AG04450 (cell line): ENCODE results near the gene SNRNP27. TPM values are rescaled to one million over a fixed set of nuclear protein-coding genes. Genes with fewer than 3 reads are reported as not detected.

ENCODE experiments used
- CTCF ChIA-PET: fragments of 300-600, 350-600 bp; formaldehyde crosslinking; extraction: SDS; loops from one replicate; lab custom pipeline; 2022; ENCODE audit warnings: antibody characterized with exemption, inconsistent platforms; lab: Charles Lee
- POLR2A ChIA-PET: fragments of 350-600 bp; formaldehyde crosslinking; extraction: SDS; loops from one replicate; lab custom pipeline; 2021; ENCODE audit warnings: antibody characterized with exemption, inconsistent platforms; lab: Yijun Ruan, JAX
- DNase-seq: peaks from one replicate; pipeline ENCODE4 v3.0.0-alpha.2; 2011; ENCODE audit warnings: low read depth, low spot score
- H3K27ac ChIP-seq: one replicate; pipeline ENCODE4 v1.5.1; 2012; ENCODE audit warnings: low read depth, low read length, control low read depth
- H3K27me3 ChIP-seq: one replicate; pipeline ENCODE4 v1.6.0; 2012; ENCODE audit warnings: low read length; ENCODE audit not compliant: control insufficient read depth, insufficient read depth
- H3K4me3 ChIP-seq: 2 replicates; pipeline ENCODE4 v1.5.1; 2011; ENCODE audit warnings: mild to moderate bottlenecking, low read depth, low read length, control low read depth
- H3K9me3 ChIP-seq: 2 replicates; pipeline ENCODE4 v1.5.1; 2012; ENCODE audit warnings: low read length; ENCODE audit not compliant: control insufficient read depth, insufficient read depth
- polyA minus RNA-seq: library from RNA; depleted of rRNA, polyadenylated mRNA; stranded (reverse); fragments of >200 nt; gene quantifications from 2 replicates; pipeline ENCODE4 v1.2.3, GENCODE V29; 2011; rRNA and poly(A)+ RNA removed
- polyA plus RNA-seq: library from polyadenylated mRNA; depleted of rRNA; stranded (reverse); fragments of >200 nt; gene quantifications from 2 replicates; pipeline ENCODE4 v1.2.3, GENCODE V29; 2011; rRNA removed
- TF ChIP-seq, protein P1 (sequence below): IDR thresholded peaks from 2 replicates; pipeline ENCODE4 v1.5.1; 2011; ENCODE audit warnings: low read depth, low read length, control low read depth, inconsistent platforms

The SNRNP27 gene, protein sequence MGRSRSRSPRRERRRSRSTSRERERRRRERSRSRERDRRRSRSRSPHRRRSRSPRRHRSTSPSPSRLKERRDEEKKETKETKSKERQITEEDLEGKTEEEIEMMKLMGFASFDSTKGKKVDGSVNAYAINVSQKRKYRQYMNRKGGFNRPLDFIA
- 38.1 and 57.8 TPM in 2 replicates for polyA plus RNA-seq
- polyA minus RNA-seq, result 10.6 and 14.8 TPM in 2 replicates

DNA sequence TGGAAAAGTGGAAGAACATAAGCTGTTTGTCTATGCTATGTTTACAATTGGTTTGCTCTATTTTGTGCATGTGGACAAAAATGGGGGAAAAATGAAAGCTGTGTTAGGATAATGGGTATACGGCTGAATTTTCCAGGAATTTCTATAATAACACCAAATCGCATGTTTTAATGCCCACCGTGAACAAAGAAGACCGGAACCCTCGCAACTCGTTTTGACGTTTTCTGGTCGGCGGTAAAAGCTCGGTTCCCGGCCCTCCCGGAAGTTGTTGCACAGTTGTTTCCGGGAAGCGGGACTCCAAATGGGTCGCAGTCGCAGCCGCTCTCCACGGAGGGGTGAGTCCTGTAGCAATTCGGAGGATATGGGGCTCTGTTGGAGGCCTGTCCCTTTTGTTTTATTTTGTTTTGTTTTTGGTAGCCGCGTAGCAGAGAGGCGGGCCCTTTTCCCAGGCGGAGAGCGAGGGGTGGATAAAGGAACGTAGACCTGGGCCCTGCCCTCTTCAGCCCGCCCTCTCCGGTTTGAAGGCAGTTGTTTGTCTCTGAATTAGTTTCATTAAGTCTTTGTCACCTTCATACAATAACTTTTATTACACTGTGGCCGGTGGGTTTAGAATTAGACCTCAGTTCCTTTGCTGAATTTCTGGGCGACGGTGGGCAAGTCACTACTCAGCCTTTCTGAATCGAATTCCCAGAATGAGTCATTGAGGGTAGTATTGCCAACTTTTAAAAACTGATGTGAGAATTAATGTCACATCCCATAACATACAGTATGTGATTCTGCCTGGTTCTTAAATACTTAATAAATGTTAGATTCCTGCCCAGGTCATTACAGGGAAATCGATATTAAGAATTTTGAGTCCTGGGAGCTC is at the start of gene SNRNP27:
Gene SNRNP27, plus strand, starts transcription at position 273 of the 868 bp plus-strand sequence. Its CDS starts 29 bp downstream, at position 302.
- TF ChIP-seq, protein P1, sequence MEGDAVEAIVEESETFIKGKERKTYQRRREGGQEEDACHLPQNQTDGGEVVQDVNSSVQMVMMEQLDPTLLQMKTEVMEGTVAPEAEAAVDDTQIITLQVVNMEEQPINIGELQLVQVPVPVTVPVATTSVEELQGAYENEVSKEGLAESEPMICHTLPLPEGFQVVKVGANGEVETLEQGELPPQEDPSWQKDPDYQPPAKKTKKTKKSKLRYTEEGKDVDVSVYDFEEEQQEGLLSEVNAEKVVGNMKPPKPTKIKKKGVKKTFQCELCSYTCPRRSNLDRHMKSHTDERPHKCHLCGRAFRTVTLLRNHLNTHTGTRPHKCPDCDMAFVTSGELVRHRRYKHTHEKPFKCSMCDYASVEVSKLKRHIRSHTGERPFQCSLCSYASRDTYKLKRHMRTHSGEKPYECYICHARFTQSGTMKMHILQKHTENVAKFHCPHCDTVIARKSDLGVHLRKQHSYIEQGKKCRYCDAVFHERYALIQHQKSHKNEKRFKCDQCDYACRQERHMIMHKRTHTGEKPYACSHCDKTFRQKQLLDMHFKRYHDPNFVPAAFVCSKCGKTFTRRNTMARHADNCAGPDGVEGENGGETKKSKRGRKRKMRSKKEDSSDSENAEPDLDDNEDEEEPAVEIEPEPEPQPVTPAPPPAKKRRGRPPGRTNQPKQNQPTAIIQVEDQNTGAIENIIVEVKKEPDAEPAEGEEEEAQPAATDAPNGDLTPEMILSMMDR, result no peak
- Histone ChIP-seq H3K27me3 (peaks cover 4% of the 10 kb centered on the region), H3K27ac (peak within 1 kb of the TSS; percentile 84), H3K4me3 (peak within 1 kb of the TSS; percentile 81), H3K9me3 (peaks cover 5% of the 10 kb centered on the region; the same call in 1 of the 2 replicates)
- POLR2A ChIA-PET, result interaction anchor here (0.5 to 1.6 kb wide), 4 partner anchors 21 to 297 kb away, joined by 3 to 10 read pairs (median 5); partner anchors contain the start of genes C2orf42 and MXD1
- DNase-seq, result peak; percentile 53
- CTCF ChIA-PET, result interaction anchor here (1.2 to 3.2 kb wide), 4 partner anchors 18 to 410 kb away, joined by 3 to 25 read pairs (median 4); no protein-coding TSS in a partner anchor

DNA sequence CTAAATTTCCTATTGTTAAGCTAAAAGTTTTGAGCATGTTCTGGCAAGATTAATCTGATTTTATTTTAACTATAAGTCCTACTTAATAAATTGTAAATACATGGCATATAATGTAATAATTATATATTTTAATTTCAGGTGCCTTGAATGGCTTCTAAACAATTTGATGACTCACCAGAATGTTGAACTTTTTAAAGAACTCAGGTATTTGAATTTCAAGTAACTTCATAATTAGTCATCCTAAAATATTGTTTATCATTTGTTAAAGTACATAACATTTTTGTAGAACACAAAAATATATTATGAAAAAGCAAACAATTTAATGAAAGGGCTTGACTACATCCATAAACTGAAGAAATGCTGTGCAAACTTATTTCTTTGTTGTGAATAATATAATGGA is 49.8 kb upstream of the SNRNP27 start:
- TF ChIP-seq, protein P1, result no peak
- DNase-seq, result no peak
- Histone ChIP-seq H3K27ac (no peak overlapping the region), H3K9me3 (no peaks in the 10 kb centered on the region), H3K4me3 (no peak overlapping the region), H3K27me3 (no peaks in the 10 kb centered on the region)
- CTCF ChIA-PET, result no interaction called here
- POLR2A ChIA-PET, result no interaction called here

DNA sequence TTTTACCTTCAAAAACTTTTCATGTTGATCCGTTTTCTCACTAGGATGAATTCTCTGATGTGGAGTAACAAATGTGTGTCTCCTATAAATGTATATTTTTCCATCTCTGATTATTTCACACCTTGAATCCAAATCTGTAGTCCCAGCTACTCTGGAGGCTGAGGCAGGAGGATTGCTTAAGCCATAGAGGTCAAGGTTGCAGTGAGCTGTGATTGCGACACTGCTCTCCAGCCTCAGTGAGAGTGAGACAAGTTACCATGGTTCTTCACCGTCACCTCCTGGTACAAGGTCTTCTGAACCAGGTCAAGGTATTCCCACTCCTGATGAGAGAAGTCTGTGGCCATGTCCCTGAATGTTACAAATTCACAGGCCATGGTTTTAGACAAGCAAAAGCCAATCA is 49.2 kb upstream of the SNRNP27 start:
- TF ChIP-seq, protein P1, result no peak
- Histone ChIP-seq H3K9me3 (no peaks in the 10 kb centered on the region), H3K27ac (no peak overlapping the region), H3K27me3 (no peaks in the 10 kb centered on the region), H3K4me3 (no peak overlapping the region)
- CTCF ChIA-PET, result interaction anchor here (1.5 kb wide), 1 partner anchor 120 kb away, joined by 4 read pairs; no protein-coding TSS in a partner anchor
- DNase-seq, result no peak
- POLR2A ChIA-PET, result interaction anchor here (0.7 kb wide), 1 partner anchor 279 kb away, joined by 6 read pairs; no protein-coding TSS in a partner anchor

DNA sequence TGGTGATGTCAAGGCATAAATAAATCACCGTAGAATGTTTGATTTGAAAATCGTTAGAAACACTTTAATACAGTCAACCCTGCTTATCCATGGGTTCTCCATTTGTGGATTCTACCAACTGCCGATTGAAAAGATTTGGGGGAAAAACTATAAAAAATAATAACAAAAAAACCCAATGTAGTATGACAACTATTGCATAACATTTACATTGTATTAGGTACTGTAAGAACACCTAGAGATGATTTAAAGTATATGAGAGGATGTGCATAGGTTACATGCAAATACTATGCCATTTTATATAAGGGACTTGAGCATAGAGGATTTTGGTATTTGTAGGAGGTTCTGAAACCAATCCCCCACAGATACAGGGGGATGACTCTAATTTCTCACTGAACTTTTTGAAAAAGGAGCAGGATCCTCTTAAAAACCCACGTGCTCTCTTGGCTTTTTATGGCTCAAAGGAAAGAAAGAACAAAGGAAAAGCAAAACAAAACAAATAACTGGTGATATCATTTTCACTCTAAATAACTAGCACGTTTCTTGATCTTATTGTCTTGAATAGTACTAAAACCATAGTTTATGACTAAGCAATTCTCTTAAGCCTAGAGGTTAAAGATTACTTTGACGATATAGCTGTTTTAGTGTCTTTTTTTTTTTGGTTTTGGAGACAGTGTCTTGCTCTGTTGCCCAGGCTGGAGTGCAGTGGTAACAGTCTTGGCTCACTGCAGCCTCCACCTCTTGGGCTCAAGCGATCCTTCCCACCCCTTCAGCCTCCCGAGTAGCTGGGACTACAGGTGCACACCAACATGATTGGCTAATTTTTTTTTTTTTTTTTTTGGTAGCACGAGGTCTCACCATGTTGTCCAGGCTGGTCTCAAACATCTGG is 47.3 kb upstream of the SNRNP27 start:
- POLR2A ChIA-PET, result no interaction called here
- CTCF ChIA-PET, result interaction anchor here (1.2 to 1.5 kb wide), 3 partner anchors 30 to 121 kb away, joined by 3 to 5 read pairs (median 4); no protein-coding TSS in a partner anchor
- no peak for DNase-seq
- no peak overlapping the region for H3K27ac ChIP-seq
- no peak overlapping the region for H3K4me3 ChIP-seq
- no peaks in the 10 kb centered on the region for H3K9me3 ChIP-seq
- H3K27me3 ChIP-seq, result no peaks in the 10 kb centered on the region
- TF ChIP-seq, protein P1, result no peak
